HG02885 (cell line): Measurements from ENCODE around the gene SLC38A10.

Experiments
- ATAC-seq: cut with Tn5 transposase; IDR thresholded peaks from one replicate; pipeline ENCODE4 v1.9.1; 2021; ENCODE audit warnings: mild to moderate bottlenecking; ENCODE audit not compliant: unreplicated experiment, poor library complexity

Gene SLC38A10

GRCh38 chr17:81282876-81283275 is 12.2 kb downstream of the SLC38A10 start:
- no peak for ATAC-seq

- ATAC-seq, result no peak
Observed at GRCh38 chr17:81282141-81282540, 13.0 kb downstream of the SLC38A10 start.

GRCh38 chr17:81280571-81280970 is 14.5 kb downstream of the SLC38A10 start:
- no peak for ATAC-seq

GRCh38 chr17:81279278-81280275 is 15.5 kb downstream of the SLC38A10 start:
- no peak for ATAC-seq

GRCh38 chr17:81278831-81279230 is 16.3 kb downstream of the SLC38A10 start:
- no peak for ATAC-seq

GRCh38 chr17:81277946-81278693 is 17.0 kb downstream of the SLC38A10 start:
- no peak for ATAC-seq

- no peak for ATAC-seq
Observed at GRCh38 chr17:81277421-81277820, 17.7 kb downstream of the SLC38A10 start.

GRCh38 chr17:81276781-81277180 is 18.3 kb downstream of the SLC38A10 start:
- no peak for ATAC-seq

GRCh38 chr17:81274471-81274855 is 20.6 kb downstream of the SLC38A10 start:
- no peak for ATAC-seq

GRCh38 chr17:81273698-81274470 is 21.2 kb downstream of the SLC38A10 start:
- ATAC-seq, result no peak

GRCh38 chr17:81272616-81273015 is 22.5 kb downstream of the SLC38A10 start:
- ATAC-seq, result no peak

- ATAC-seq, result no peak
Observed at GRCh38 chr17:81271226-81271625, 23.9 kb downstream of the SLC38A10 start.

GRCh38 chr17:81270279-81270678 is 24.8 kb downstream of the SLC38A10 start:
- ATAC-seq, result no peak

- ATAC-seq, result no peak
Observed at GRCh38 chr17:81267390-81268067, 27.6 kb downstream of the SLC38A10 start.

- ATAC-seq, result no peak
Observed at GRCh38 chr17:81265576-81265975, 29.5 kb downstream of the SLC38A10 start.

- no peak for ATAC-seq
Observed at GRCh38 chr17:81264640-81265039, 30.5 kb downstream of the SLC38A10 start.

- no peak for ATAC-seq
Observed at GRCh38 chr17:81263371-81264181, 31.5 kb downstream of the SLC38A10 start.

- no peak for ATAC-seq
Observed at GRCh38 chr17:81261582-81262336, 33.3 kb downstream of the SLC38A10 start.
